Naive thymus-derived CD4-positive, alpha-beta T cell (primary cell): ENCODE measurements around the gene PNMA1. TPM values are rescaled to one million over a fixed set of nuclear protein-coding genes. Genes with fewer than 3 reads are reported as not detected.

ENCODE experiments used
- ATAC-seq: fragments of 150-1000 bp; cut with Tn5 transposase; 2 replicates; pipeline ENCODE4 v1.10.0; 2021; ENCODE audit warnings: mild to moderate bottlenecking, moderate library complexity
- CTCF ChIA-PET: fragments of 350-600 bp; sonication (Branson Sonifier 250); formaldehyde crosslinking; loops from one replicate; lab custom pipeline; 2021; ENCODE audit warnings: antibody characterized with exemption; lab: Charles Lee
- POLR2A ChIA-PET: fragments of 350-600 bp; sonication (Branson Sonifier 250); formaldehyde crosslinking; loops from one replicate; lab custom pipeline; 2021; ENCODE audit warnings: antibody characterized with exemption, inconsistent platforms; lab: Charles Lee
- DNase-seq, 9 donors: peaks; one replicate each; pipeline versions ENCODE4 v3.0.0 to v3.0.0-alpha.2; 2020 to 2022; ENCODE audit warnings: mixed read lengths in 1 of 9
- H3K27ac ChIP-seq: one replicate; pipeline ENCODE4 v1.7.0; 2013; ENCODE audit warnings: mild to moderate bottlenecking, low read depth, low read length, moderate library complexity
- H3K27me3 ChIP-seq, 2 donors: one replicate each; pipeline ENCODE4 v1.7.0; 2013; ENCODE audit warnings: low read length in 2 of 2, mild to moderate bottlenecking in 2 of 2, moderate library complexity in 2 of 2; ENCODE audit not compliant: control insufficient read depth in 2 of 2, insufficient read depth in 2 of 2
- H3K36me3 ChIP-seq, 3 experiments: 1 replicate in 2 of 3; 2 replicates in 1 of 3; pipeline ENCODE4 v1.7.0; 2013; ENCODE audit warnings: low read length in 3 of 3, mild to moderate bottlenecking in 3 of 3, moderate library complexity in 1 of 3; ENCODE audit not compliant: insufficient read depth in 3 of 3, control insufficient read depth in 2 of 3
- H3K4me1 ChIP-seq, 2 donors: one replicate each; pipeline ENCODE4 v1.7.0; 2013; ENCODE audit warnings: low read length in 2 of 2, mild to moderate bottlenecking in 2 of 2, moderate library complexity in 1 of 2; ENCODE audit not compliant: control insufficient read depth in 2 of 2, insufficient read depth in 2 of 2
- H3K4me3 ChIP-seq: 2 replicates; pipeline ENCODE4 v1.7.0; 2013; ENCODE audit warnings: mild to moderate bottlenecking, low read length
- H3K9me3 ChIP-seq, 3 experiments: 1 replicate in 2 of 3; 2 replicates in 1 of 3; pipeline ENCODE4 v1.7.0; 2013; ENCODE audit warnings: low read length in 3 of 3; ENCODE audit not compliant: control insufficient read depth in 2 of 3
- H3K27ac Mint-ChIP-seq, 9 donors: one replicate each; pipeline ENCODE4 v1.8.0; 2020 to 2022; ENCODE audit warnings: mixed read lengths in 9 of 9, mild to moderate bottlenecking in 8 of 9, moderate library complexity in 5 of 9, inconsistent platforms in 2 of 9
- H3K27me3 Mint-ChIP-seq, 5 donors: one replicate each; pipeline ENCODE4 v1.8.0; 2021 to 2022; ENCODE audit warnings: mixed read lengths in 5 of 5, mild to moderate bottlenecking in 1 of 5
- H3K36me3 Mint-ChIP-seq, 5 donors: one replicate each; pipeline ENCODE4 v1.8.0; 2020 to 2022; ENCODE audit warnings: mixed read lengths in 5 of 5, mild to moderate bottlenecking in 3 of 5, inconsistent platforms in 1 of 5
- H3K4me1 Mint-ChIP-seq, 7 donors: one replicate each; pipeline ENCODE4 v1.8.0; 2020 to 2022; ENCODE audit warnings: mixed read lengths in 7 of 7, mild to moderate bottlenecking in 3 of 7, inconsistent platforms in 1 of 7
- H3K4me3 Mint-ChIP-seq, 10 donors: one replicate each; pipeline ENCODE4 v1.8.0; 2020 to 2022; ENCODE audit warnings: mild to moderate bottlenecking in 10 of 10, mixed read lengths in 10 of 10, moderate library complexity in 6 of 10, inconsistent platforms in 2 of 10
- H3K9me3 Mint-ChIP-seq, 11 donors: one replicate each; pipeline ENCODE4 v1.8.0; 2020 to 2022; ENCODE audit warnings: mixed read lengths in 11 of 11, mild to moderate bottlenecking in 4 of 11, inconsistent platforms in 1 of 11, moderate library complexity in 1 of 11
- intact Hi-C, 2 donors: fragments of 100-400 bp; cut with micrococcal nuclease; formaldehyde crosslinking; loops; one replicate each; pipeline ENCODE4 v1.15.1; 2023
- polyA plus RNA-seq, 2 donors: library from polyadenylated mRNA; unstranded; fragments of 300-500 nt; fragmentation: Illumina TruSeq; gene quantifications; one replicate each; pipeline ENCODE4 v1.2.3, GENCODE V29; 2021
- total RNA-seq, 6 experiments: library from RNA in 5 of 6; stranded (reverse) in 5 of 6; gene quantifications; 1 replicate in 5 of 6; 2 replicates in 1 of 6; pipeline ENCODE4 v1.2.3 and lab custom pipeline; 2021 to 2026

The PNMA1 gene
- total and polyA plus RNA-seq, 7 experiments from 2014 or later, result 21.6 to 44.0 (median 39.3) TPM

DNA sequence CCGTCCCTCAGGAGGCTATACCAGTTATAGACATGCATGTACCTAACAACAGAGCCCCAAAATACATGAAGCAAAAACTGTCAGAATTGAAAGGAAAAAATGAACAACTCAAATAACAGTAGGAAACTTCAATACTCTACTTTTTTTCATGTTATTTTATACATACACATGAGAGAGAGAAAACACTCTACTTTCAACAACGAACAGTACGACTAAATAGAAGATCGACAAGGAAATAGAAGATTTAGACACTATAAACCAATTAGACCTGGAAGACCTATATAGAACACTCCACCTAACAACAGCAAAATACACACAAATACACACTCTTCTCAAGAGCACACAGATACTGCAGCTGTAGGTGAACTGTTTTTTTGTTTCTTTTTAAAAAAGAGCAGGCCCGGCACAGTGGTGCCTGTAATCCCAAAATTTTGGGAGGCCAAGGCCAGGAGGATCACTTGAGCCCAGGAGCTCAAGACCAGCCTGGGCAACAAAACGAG lies 34.7 kb upstream of the PNMA1 start:
- H3K27me3 Mint-ChIP-seq, result no peaks in the 10 kb centered on the region
- H3K9me3 ChIP-seq, result no peaks in the 10 kb centered on the region
- H3K4me3 Mint-ChIP-seq, result peak overlapping the region in 9 of 10 donors; percentile 8 to 97 (median 24)
- H3K27me3 ChIP-seq, result no peaks in the 10 kb centered on the region
- H3K4me1 Mint-ChIP-seq, result peaks cover 77 to 100% (median 98%) of the 10 kb centered on the region in 7 donors
- H3K27ac Mint-ChIP-seq, result peak overlapping the region; percentile 7 to 99 (median 48)
- H3K4me1 ChIP-seq, result peaks cover 93 to 97% of the 10 kb centered on the region in 2 donors
- no peak overlapping the region for H3K4me3 ChIP-seq
- ATAC-seq (no peak), DNase-seq (no peak)
- H3K36me3 Mint-ChIP-seq, result peaks cover 0 to 7% (median 0%) of the 10 kb centered on the region in 5 donors
- H3K27ac ChIP-seq, result no peak overlapping the region
- H3K9me3 Mint-ChIP-seq, result no peaks in the 10 kb centered on the region
- ChIA-PET POLR2A (interaction anchor here (0.6 to 3.6 kb wide), 4 partner anchors 10 to 40 kb away, joined by 3 to 22 read pairs (median 4); a partner anchor contains a TSS), CTCF (interaction anchor here (0.6 to 1.4 kb wide), 4 partner anchors 8 to 28 kb away, joined by 3 to 5 read pairs (median 4); no protein-coding TSS in a partner anchor)
- H3K36me3 ChIP-seq, result no peaks in the 10 kb centered on the region
- intact Hi-C loops, result no loop called here

GRCh38 chr14:73747379-73748211 lies 33.4 kb upstream of the PNMA1 start:
- Mint-ChIP-seq H3K27me3 (no peaks in the 10 kb centered on the region), H3K4me1 (peaks cover 78 to 100% (median 98%) of the 10 kb centered on the region in 7 donors), H3K4me3 (peak overlapping the region in 7 of 10 donors; percentile 43 to 97 (median 57)), H3K36me3 (peaks cover 0 to 10% (median 0%) of the 10 kb centered on the region in 5 donors), H3K27ac (peak overlapping the region; percentile 79 to 99 (median 88)), H3K9me3 (no peaks in the 10 kb centered on the region)
- H3K27ac ChIP-seq, result peak overlapping the region; percentile 72
- ChIA-PET POLR2A (interaction anchor here (1.2 to 12.6 kb wide), 3 partner anchors 9 to 37 kb away, joined by 3 to 267 read pairs (median 71); a partner anchor contains a TSS), CTCF (interaction anchor here (0.7 kb wide), 2 partner anchors 39 to 78 kb away, joined by 3 read pairs; no protein-coding TSS in a partner anchor)
- no peaks in the 10 kb centered on the region for H3K9me3 ChIP-seq
- no peak for DNase-seq
- intact Hi-C loops, result no loop called here
- peaks cover 93 to 97% of the 10 kb centered on the region in 2 donors for H3K4me1 ChIP-seq
- no peaks in the 10 kb centered on the region for H3K27me3 ChIP-seq
- H3K36me3 ChIP-seq, result no peaks in the 10 kb centered on the region
- H3K4me3 ChIP-seq, result no peak overlapping the region
- no peak for ATAC-seq

DNA sequence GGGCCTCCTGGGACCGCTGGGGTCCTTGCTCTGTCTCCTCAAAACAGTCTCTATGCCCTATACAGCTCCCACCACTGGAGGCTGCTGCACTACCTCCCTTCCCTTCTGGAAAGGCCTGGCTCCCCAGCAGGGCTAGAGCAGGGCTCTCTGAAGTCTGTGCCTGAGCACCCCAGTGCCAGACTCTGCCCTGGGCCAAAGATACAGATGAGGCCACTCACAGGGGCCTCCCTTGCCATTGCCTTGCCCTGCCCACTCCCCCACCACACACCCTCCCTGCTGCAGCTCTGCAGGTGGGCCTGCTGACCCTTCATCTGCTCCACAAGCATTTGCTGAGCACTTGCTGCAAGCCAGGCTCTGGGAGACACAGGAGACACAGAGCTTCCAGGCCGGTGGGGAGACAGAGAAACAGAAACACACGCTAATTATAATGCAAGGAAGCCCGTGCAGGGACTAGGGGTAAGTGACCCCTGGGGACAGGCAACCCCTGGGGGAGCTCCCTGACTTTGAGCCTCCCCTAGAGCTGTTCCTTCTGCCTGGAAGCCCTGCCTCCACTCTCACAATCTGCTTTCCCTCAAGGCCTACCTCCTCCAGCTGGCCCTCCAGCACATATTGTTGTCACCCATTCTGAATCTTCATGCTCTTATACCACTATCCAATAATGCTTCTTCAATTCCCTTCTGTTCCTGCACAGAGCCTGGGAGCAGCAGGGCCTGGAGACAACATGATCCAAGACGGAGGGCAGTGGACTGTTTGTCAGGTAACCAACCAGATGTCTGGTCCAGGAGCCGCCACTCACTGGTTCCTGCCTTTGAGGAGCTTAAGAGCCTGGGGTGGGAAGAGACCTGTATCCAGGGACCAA lies 32.6 kb upstream of the PNMA1 start:
- Mint-ChIP-seq H3K36me3 (peaks cover 0 to 10% (median 0%) of the 10 kb centered on the region in 5 donors), H3K4me3 (peak overlapping the region; percentile 9 to 97 (median 51)), H3K27ac (peak overlapping the region; percentile 79 to 99 (median 88)), H3K4me1 (peaks cover 78 to 100% (median 98%) of the 10 kb centered on the region in 7 donors), H3K9me3 (no peaks in the 10 kb centered on the region), H3K27me3 (no peaks in the 10 kb centered on the region)
- H3K4me1 ChIP-seq, result peaks cover 93 to 97% of the 10 kb centered on the region in 2 donors
- intact Hi-C loops, result no loop called here
- H3K27ac ChIP-seq, result peak overlapping the region; percentile 72
- H3K27me3 ChIP-seq, result no peaks in the 10 kb centered on the region
- POLR2A ChIA-PET, result interaction anchor here (1.2 to 12.6 kb wide), 3 partner anchors 10 to 38 kb away, joined by 3 to 267 read pairs (median 71); a partner anchor contains a TSS
- DNase-seq, result no peak
- no peak for ATAC-seq
- no peaks in the 10 kb centered on the region for H3K36me3 ChIP-seq
- no peaks in the 10 kb centered on the region for H3K9me3 ChIP-seq
- no peak overlapping the region for H3K4me3 ChIP-seq
- CTCF ChIA-PET, result interaction anchor here (0.7 to 6.9 kb wide), 3 partner anchors 17 to 40 kb away, joined by 3 to 56 read pairs (median 5); no protein-coding TSS in a partner anchor

- Mint-ChIP-seq H3K36me3 (peaks cover 0 to 10% (median 0%) of the 10 kb centered on the region in 5 donors), H3K27ac (peak overlapping the region; percentile 77 to 99 (median 93)), H3K4me3 (peak overlapping the region in 9 of 10 donors; percentile 13 to 95 (median 86)), H3K27me3 (no peaks in the 10 kb centered on the region), H3K9me3 (no peaks in the 10 kb centered on the region), H3K4me1 (peaks cover 71 to 100% (median 98%) of the 10 kb centered on the region in 7 donors)
- no peaks in the 10 kb centered on the region for H3K27me3 ChIP-seq
- no peak for DNase-seq
- no peaks in the 10 kb centered on the region for H3K9me3 ChIP-seq
- peak overlapping the region; percentile 72 for H3K27ac ChIP-seq
- H3K4me3 ChIP-seq, result no peak overlapping the region
- ChIA-PET CTCF (interaction anchor here (0.9 to 6.9 kb wide), 6 partner anchors 8 to 42 kb away, joined by 3 to 56 read pairs (median 8); a partner anchor contains a TSS), POLR2A (interaction anchor here (2.4 to 12.6 kb wide), 3 partner anchors 11 to 39 kb away, joined by 11 to 267 read pairs (median 71); a partner anchor contains a TSS)
- no peaks in the 10 kb centered on the region for H3K36me3 ChIP-seq
- intact Hi-C loops, result no loop called here
- H3K4me1 ChIP-seq, result peaks cover 93 to 97% of the 10 kb centered on the region in 2 donors
- ATAC-seq, result no peak
These were observed 31.7 kb upstream of the PNMA1 start for GRCh38 chr14:73745571-73746519.

GRCh38 chr14:73744874-73745529 lies 30.8 kb upstream of the PNMA1 start:
- Mint-ChIP-seq H3K27me3 (no peaks in the 10 kb centered on the region), H3K4me3 (peak overlapping the region; percentile 70 to 95 (median 88)), H3K4me1 (peaks cover 63 to 100% (median 98%) of the 10 kb centered on the region in 7 donors), H3K36me3 (peaks cover 0 to 10% (median 0%) of the 10 kb centered on the region in 5 donors), H3K27ac (peak overlapping the region; percentile 77 to 99 (median 93)), H3K9me3 (no peaks in the 10 kb centered on the region)
- peak overlapping the region; percentile 52 for H3K4me3 ChIP-seq
- intact Hi-C loops, result loop anchor here in 1 of 2 donors (5.0 kb wide), 1 partner anchor 82 kb away; no protein-coding TSS in a partner anchor
- CTCF ChIA-PET, result interaction anchor here (0.9 to 6.9 kb wide), 5 partner anchors 9 to 43 kb away, joined by 3 to 56 read pairs (median 11); a partner anchor contains a TSS
- ATAC-seq, result no peak
- DNase-seq, result no peak
- POLR2A ChIA-PET, result interaction anchor here (2.4 to 12.6 kb wide), 4 partner anchors 11 to 40 kb away, joined by 9 to 267 read pairs (median 41); a partner anchor contains a TSS
- H3K4me1 ChIP-seq, result peaks cover 93 to 97% of the 10 kb centered on the region in 2 donors
- no peaks in the 10 kb centered on the region for H3K9me3 ChIP-seq
- H3K36me3 ChIP-seq, result peaks cover 0 to under 1% (median 0%) of the 10 kb centered on the region in 3 experiments
- H3K27me3 ChIP-seq, result no peaks in the 10 kb centered on the region
- peak overlapping the region; percentile 72 for H3K27ac ChIP-seq
